ENCODE measurements around the gene PINLYP. TPM values are rescaled to one million over a fixed set of nuclear protein-coding genes. Genes with fewer than 3 reads are reported as not detected.
"Not testable (repeated sequence)": the region's sequence is repeated elsewhere in the genome, so short reads cannot be mapped to it uniquely, and the experiment has no call there.

Gene PINLYP
- total RNA-seq, 2 experiments from 2014 or later: 0.40 to 4.9 TPM

DNA sequence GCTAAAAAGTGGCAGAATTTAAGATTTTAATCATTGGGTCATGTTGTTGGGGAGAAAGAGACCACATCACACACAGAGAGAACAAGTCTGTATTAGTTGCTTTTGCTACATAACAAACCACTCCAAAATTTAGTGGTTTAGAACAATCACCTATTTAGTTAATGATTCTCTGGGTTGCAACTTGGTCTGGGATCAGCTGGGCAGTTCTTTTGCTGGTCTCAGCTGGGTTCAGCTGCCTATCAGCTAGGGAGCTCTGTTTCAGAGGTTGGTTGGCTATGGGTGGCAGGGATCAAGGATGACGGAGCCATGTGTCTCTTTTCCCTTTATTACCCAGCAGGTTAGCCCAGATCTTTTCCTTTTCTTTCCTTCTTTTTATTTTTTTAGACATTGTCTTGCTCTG is 8.9 kb downstream of the PINLYP start:
- Histone ChIP-seq H3K9me3 (ENCODE audit: low read length) (no peaks in the 10 kb centered on the region), H3K36me3 (ENCODE audit: insufficient read depth, low read length) (no peaks in the 10 kb centered on the region), H2AFZ (ENCODE audit: low read length) (peak overlapping the region; percentile 8; the same call in 1 of the 2 replicates), H3K79me2 (ENCODE audit: insufficient read depth, low read depth, low read length) (no peaks in the 10 kb centered on the region), H3K27ac (ENCODE audit: low read depth, low read length, poor library complexity, severe bottlenecking) (peak overlapping the region; percentile 10), H3K4me2 (ENCODE audit: low read length) (no peak overlapping the region), H3K4me1 (ENCODE audit: insufficient read depth, low read length, poor library complexity, severe bottlenecking) (peaks cover 7% of the 10 kb centered on the region), H3K9me2 (ENCODE audit: insufficient read depth, low read length) (no peaks in the 10 kb centered on the region), H3K4me3 (ENCODE audit: low read depth, low read length, poor library complexity, severe bottlenecking) (no peak overlapping the region), H4K20me1 (ENCODE audit: insufficient read depth, low read length) (no peaks in the 10 kb centered on the region)
- CTCF ChIA-PET (ENCODE audit: unreplicated experiment): no interaction called here
- no TSS peak for BruUV-seq (replicated peaks)
- no peak for TF ChIP-seq EZH2phosphoT487 (IDR thresholded peaks at IDR 0.05; ENCODE audit: borderline replicate concordance, low read depth, low read length)
- TF ChIP-seq, protein P1, sequence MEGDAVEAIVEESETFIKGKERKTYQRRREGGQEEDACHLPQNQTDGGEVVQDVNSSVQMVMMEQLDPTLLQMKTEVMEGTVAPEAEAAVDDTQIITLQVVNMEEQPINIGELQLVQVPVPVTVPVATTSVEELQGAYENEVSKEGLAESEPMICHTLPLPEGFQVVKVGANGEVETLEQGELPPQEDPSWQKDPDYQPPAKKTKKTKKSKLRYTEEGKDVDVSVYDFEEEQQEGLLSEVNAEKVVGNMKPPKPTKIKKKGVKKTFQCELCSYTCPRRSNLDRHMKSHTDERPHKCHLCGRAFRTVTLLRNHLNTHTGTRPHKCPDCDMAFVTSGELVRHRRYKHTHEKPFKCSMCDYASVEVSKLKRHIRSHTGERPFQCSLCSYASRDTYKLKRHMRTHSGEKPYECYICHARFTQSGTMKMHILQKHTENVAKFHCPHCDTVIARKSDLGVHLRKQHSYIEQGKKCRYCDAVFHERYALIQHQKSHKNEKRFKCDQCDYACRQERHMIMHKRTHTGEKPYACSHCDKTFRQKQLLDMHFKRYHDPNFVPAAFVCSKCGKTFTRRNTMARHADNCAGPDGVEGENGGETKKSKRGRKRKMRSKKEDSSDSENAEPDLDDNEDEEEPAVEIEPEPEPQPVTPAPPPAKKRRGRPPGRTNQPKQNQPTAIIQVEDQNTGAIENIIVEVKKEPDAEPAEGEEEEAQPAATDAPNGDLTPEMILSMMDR (conservative IDR thresholded peaks at IDR 0.05; ENCODE audit: low read length): no peak
- POLR2A ChIA-PET: interaction anchor here (1.1 kb wide), 1 partner anchor 9 kb away, joined by 4 read pairs; the partner anchor contains the start of gene PINLYP
- DNase-seq (ENCODE audit: low spot score): no peak
- intact Hi-C loops (cut with micrococcal nuclease; ENCODE audit: unreplicated experiment): no loop called here

DNA sequence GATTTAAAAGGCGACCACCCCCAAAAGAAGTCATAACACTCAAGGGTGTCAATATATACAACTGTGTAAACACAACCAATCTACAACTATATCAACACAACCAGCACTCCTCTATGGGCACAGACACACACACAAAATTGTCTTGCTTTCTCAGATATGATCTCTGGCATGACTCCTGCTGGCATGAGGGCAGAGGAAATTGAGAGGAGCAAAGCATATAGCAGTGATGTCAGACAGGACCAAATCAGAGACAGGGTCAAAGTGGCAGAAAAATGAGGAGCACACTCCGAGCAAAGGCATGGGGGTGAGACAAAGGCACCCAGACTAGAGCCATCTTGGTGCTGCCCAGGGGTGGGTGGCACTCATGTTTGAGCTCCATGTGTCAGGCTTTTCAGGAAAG is 10.7 kb downstream of the PINLYP start:
- intact Hi-C loops (cut with micrococcal nuclease; ENCODE audit: unreplicated experiment): no loop called here
- H3K27ac ChIP-seq (ENCODE audit: low read depth, low read length, poor library complexity, severe bottlenecking): no peak overlapping the region
- no peak for TF ChIP-seq EZH2phosphoT487 (IDR thresholded peaks at IDR 0.05; ENCODE audit: borderline replicate concordance, low read depth, low read length)
- TF ChIP-seq, protein P1 (conservative IDR thresholded peaks at IDR 0.05; ENCODE audit: low read length): no peak
- BruUV-seq (replicated peaks): no TSS peak
- no peak for DNase-seq (ENCODE audit: low spot score)
- no peaks in the 10 kb centered on the region for H3K79me2 ChIP-seq (ENCODE audit: insufficient read depth, low read depth, low read length)
- H3K4me2 ChIP-seq (ENCODE audit: low read length): no peak overlapping the region
- ChIA-PET POLR2A (interaction anchor here (0.6 kb wide), 1 partner anchor 76 kb away, joined by 3 read pairs; no protein-coding TSS in a partner anchor), CTCF (ENCODE audit: unreplicated experiment) (no interaction called here)
- no peaks in the 10 kb centered on the region for H3K9me3 ChIP-seq (ENCODE audit: low read length)
- peaks cover 12% of the 10 kb centered on the region for H3K4me1 ChIP-seq (ENCODE audit: insufficient read depth, low read length, poor library complexity, severe bottlenecking)
- H3K36me3 ChIP-seq (ENCODE audit: insufficient read depth, low read length): no peaks in the 10 kb centered on the region
- H3K4me3 ChIP-seq (ENCODE audit: low read depth, low read length, poor library complexity, severe bottlenecking): no peak overlapping the region
- no peaks in the 10 kb centered on the region for H3K9me2 ChIP-seq (ENCODE audit: insufficient read depth, low read length)
- no peaks in the 10 kb centered on the region for H4K20me1 ChIP-seq (ENCODE audit: insufficient read depth, low read length)
- no peak overlapping the region for H2AFZ ChIP-seq (ENCODE audit: low read length)

DNA sequence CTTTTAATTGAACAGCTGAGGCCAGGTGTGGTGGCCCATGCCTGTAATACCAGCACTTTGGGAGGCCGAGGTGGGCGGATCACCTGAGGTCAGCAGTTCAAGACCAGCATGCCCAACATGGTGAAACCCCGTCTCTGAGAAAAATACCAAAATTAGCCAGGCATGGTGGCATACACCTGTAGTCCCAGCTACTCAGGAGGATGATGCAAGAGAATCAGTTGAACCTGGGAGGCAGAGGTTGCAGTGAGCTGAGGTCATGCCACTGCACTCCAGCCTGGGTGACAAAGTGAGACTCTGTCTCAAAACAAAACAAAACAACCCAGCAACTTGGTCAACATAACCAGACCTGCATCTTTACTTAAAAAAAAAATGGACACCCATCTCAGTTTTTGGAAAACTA is 11.4 kb downstream of the PINLYP start:
- DNase-seq (ENCODE audit: low spot score); H3K9me3 ChIP-seq (ENCODE audit: low read length); H2AFZ ChIP-seq (ENCODE audit: low read length); H3K79me2 ChIP-seq (ENCODE audit: insufficient read depth, low read depth, low read length); BruUV-seq (replicated peaks); H3K36me3 ChIP-seq (ENCODE audit: insufficient read depth, low read length); H3K4me3 ChIP-seq (ENCODE audit: low read depth, low read length, poor library complexity, severe bottlenecking); CTCF ChIA-PET (ENCODE audit: unreplicated experiment); H3K4me2 ChIP-seq (ENCODE audit: low read length); H3K27ac ChIP-seq (ENCODE audit: low read depth, low read length, poor library complexity, severe bottlenecking); intact Hi-C loops (cut with micrococcal nuclease; ENCODE audit: unreplicated experiment); H3K9me2 ChIP-seq (ENCODE audit: insufficient read depth, low read length); H4K20me1 ChIP-seq (ENCODE audit: insufficient read depth, low read length): not testable (repeated sequence)
- POLR2A ChIA-PET: interaction anchor here (0.6 kb wide), 1 partner anchor 75 kb away, joined by 3 read pairs; no protein-coding TSS in a partner anchor
- H3K4me1 ChIP-seq (ENCODE audit: insufficient read depth, low read length, poor library complexity, severe bottlenecking): peaks cover 12% of the 10 kb centered on the region
